WI38 (cell line): ENCODE measurements around the gene MKKS.

Source experiments
- H3K4me3 ChIP-seq: 2 replicates; pipeline ENCODE4 v1.5.1; 2011; ENCODE audit warnings: low read depth, mild to moderate bottlenecking, control low read depth, low read length
- TF ChIP-seq, protein P1 (sequence below): IDR thresholded peaks from 2 replicates; pipeline ENCODE4 v1.5.1; 2012; ENCODE audit warnings: low read depth, mild to moderate bottlenecking, control low read depth, low read length

MKKS gene

DNA sequence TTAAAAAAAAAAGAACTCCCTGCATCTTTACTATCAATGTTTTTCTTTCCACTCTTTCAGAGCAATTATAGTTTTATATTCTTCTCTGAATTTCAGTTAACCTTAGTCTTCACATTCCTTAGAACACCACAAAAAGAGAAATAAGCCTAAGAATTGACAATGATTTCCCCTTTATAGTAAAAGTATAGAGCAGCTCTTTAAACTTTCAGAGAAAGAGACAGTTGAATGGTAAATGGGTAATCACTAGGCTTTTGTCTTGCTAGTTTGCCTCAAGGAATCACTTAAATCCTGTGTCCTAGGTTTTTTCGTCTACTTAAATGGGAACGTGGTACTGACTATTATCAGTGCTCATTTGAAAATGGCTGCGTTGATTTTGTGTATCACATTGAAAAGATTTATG lies 32.8 kb upstream of the MKKS start:
- TF ChIP-seq, protein P1, sequence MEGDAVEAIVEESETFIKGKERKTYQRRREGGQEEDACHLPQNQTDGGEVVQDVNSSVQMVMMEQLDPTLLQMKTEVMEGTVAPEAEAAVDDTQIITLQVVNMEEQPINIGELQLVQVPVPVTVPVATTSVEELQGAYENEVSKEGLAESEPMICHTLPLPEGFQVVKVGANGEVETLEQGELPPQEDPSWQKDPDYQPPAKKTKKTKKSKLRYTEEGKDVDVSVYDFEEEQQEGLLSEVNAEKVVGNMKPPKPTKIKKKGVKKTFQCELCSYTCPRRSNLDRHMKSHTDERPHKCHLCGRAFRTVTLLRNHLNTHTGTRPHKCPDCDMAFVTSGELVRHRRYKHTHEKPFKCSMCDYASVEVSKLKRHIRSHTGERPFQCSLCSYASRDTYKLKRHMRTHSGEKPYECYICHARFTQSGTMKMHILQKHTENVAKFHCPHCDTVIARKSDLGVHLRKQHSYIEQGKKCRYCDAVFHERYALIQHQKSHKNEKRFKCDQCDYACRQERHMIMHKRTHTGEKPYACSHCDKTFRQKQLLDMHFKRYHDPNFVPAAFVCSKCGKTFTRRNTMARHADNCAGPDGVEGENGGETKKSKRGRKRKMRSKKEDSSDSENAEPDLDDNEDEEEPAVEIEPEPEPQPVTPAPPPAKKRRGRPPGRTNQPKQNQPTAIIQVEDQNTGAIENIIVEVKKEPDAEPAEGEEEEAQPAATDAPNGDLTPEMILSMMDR, result no peak
- no peak overlapping the region for H3K4me3 ChIP-seq

DNA sequence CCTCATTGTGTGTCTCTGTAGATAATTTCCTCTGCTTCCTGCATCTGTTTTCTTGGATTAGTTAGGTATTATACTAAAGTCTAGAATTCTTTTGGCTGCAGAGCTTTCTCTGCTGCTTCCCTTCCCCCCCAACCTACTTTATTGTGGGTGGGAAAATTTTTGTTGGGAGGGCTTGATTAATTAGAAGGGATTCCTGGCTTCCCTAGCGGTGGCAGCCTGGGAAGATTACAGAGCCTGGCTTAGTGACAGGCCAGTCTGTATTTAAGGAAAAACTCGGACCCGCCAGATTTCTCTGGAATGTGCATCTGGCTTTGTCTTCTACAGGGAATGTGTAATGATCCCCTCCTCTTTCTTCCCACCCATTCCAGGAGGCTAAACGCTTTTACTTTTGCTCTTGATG lies 32.3 kb upstream of the MKKS start:
- TF ChIP-seq, protein P1, result no peak
- no peak overlapping the region for H3K4me3 ChIP-seq

DNA sequence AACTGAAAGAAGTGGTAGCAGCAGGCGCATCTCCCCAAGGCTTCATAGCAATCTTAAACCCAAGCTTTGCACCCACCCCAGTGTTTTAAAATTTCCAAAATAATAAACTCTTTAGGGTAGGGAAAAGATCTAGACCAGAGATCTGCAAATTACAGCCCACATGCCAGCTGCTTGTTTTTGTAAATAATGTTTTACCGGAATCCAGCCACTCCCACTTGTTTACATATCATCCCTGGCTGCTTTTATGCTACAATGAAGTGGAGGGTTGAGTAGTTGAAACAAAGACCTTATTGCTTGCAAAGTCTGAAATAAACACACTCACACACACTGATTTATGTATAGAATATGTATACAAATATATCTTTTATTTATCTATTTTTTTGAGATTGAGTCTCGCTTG lies 31.1 kb upstream of the MKKS start:
- TF ChIP-seq, protein P1, result no peak
- H3K4me3 ChIP-seq, result no peak overlapping the region

DNA sequence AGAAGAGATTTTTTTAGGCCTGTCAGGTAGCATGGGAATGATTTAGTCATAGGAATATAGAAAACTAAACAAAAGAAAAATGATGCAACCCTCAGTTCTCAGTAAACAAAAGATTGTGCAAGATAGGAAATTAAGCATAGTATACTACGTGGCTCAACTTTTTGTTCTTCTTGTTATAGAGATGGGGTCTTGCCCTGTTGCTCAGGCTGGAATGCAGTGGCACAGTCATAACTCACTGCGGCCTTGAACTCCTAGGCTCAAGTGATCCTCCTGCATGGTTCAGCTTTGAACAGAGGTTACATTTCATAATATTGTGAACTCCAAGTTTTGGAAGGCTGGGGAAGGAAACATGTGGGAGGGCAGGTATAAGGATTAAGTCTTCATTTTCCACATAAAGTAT lies 29.6 kb upstream of the MKKS start:
- H3K4me3 ChIP-seq, result no peak overlapping the region
- TF ChIP-seq, protein P1, result no peak

DNA sequence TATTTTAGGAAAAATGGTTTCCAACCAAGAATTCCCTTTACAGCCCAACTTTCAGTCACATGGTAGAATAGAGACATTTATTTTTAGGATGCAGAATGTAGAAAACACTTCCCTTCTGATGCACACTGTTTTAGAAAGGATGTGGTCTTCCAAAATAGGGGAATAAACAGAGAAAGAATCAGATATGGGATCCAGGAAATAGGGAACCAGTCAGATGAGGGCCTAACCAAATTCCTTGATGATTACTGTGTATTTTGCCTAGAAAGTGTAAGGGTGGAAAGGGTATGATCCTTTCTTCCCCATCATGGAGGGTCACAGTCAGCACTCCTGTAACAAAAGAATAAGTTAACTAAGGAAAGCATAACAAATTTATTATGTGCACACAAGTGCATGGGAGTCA lies 28.5 kb upstream of the MKKS start:
- TF ChIP-seq, protein P1, result no peak
- H3K4me3 ChIP-seq, result no peak overlapping the region

DNA sequence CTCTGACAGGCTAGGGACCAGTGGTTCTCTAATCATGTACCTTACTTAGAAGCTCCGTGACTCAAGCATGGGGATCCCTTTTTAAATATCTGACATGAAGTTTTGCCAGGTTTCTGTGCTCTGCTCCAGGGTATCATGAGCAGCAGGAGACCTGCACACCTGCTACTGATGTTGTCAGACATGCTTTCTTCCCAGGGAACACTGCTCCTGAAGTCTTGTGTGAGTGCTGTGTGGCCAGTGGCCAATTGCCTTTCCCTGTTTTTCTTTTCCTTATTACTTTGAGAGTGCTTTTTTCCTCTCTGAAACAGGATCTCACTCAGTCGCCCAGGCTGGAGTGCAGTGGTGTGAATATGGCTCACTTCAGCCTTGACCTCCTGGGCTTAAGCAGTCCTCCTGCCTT lies 27.5 kb upstream of the MKKS start:
- H3K4me3 ChIP-seq, result no peak overlapping the region
- TF ChIP-seq, protein P1, result no peak

DNA sequence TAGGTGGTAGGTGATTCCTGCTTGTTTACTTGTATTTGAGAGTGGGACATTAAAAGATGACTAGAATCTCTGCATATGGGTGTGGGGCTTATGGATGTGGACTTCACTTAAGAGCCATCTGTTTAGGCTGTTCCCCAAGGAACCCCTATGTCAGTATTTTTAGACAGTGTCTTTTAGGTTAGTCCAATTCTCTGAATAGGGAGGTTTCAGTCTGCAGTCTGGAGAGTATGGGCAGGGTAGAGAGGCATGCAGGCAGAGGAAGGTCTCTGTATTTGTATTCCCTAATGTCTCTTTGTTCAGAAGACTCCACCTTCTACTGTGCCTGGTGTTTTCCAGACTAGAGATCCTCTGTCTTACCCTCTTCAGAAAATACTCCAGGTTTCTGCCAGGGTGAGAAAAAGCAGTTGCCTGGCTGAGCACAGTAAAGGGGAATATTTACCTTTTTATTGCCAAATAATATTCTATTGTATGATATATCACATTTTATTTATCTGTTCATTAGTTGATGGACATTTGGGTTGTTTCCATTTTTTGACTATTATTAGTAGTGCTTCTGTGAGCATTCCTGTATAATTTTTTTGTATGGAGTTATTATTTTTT lies 20.2 kb upstream of the MKKS start:
- TF ChIP-seq, protein P1, result no peak
- H3K4me3 ChIP-seq, result no peak overlapping the region
